C4-2B (cell line): ENCODE data around the gene MPDZ.

ENCODE experiments used
- ZFX ChIP-seq: fragments of 450-650 bp; IDR thresholded peaks from 2 replicates; pipeline ENCODE4 v1.6.1; 2017
- TF ChIP-seq, protein P1 (sequence below): fragments of 450-650 bp; conservative IDR thresholded peaks from 2 replicates; pipeline ENCODE4 v1.5.1; 2017; ENCODE audit warnings: mild to moderate bottlenecking

DNA sequence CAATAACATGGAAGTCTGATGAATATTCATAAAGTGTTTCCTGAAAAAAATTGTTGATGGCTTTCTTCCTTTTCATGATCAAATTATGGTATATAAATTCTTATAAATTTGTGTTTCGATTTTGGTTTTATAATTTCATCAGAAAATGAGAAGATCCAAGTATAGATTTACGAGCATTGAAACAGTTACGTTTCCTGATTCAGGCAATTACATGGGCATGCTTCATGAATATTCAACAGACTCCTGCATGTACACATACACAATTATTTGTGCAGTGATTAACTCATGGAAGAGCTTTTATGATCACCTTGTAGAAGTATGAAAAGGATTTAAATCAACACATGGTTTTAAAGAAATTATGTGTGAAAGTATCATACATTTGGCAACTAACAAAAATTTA, 136.7 kb downstream of the MPDZ start:
- TF ChIP-seq, protein P1, sequence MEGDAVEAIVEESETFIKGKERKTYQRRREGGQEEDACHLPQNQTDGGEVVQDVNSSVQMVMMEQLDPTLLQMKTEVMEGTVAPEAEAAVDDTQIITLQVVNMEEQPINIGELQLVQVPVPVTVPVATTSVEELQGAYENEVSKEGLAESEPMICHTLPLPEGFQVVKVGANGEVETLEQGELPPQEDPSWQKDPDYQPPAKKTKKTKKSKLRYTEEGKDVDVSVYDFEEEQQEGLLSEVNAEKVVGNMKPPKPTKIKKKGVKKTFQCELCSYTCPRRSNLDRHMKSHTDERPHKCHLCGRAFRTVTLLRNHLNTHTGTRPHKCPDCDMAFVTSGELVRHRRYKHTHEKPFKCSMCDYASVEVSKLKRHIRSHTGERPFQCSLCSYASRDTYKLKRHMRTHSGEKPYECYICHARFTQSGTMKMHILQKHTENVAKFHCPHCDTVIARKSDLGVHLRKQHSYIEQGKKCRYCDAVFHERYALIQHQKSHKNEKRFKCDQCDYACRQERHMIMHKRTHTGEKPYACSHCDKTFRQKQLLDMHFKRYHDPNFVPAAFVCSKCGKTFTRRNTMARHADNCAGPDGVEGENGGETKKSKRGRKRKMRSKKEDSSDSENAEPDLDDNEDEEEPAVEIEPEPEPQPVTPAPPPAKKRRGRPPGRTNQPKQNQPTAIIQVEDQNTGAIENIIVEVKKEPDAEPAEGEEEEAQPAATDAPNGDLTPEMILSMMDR, result no peak
- no peak for TF ChIP-seq ZFX
